H1 (cell line): ENCODE measurements around the gene FCRLA. TPM values are rescaled to one million over a fixed set of nuclear protein-coding genes. Genes with fewer than 3 reads are reported as not detected.

Source experiments
- CTCF ChIA-PET: fragments of 300-600 bp; sonication (Branson Sonifier 250); formaldehyde crosslinking; loops from one replicate; lab custom pipeline; 2021; ENCODE audit not compliant: partially characterized antibody; lab: Charles Lee
- POLR2A ChIA-PET: fragments of 300-600 bp; sonication (Branson Sonifier 250); formaldehyde crosslinking; loops from one replicate; lab custom pipeline; 2021; ENCODE audit warnings: inconsistent platforms; ENCODE audit not compliant: partially characterized antibody; lab: Charles Lee
- DNase-seq, 2 experiments: peaks; one replicate each; pipeline versions ENCODE4 v3.0.0 to v3.0.0-alpha.2; 2010 to 2022; ENCODE audit warnings: low spot score in 2 of 2, low read depth in 1 of 2, mixed read lengths in 1 of 2
- FAIRE-seq: peaks from 2 replicates; lab custom pipeline; 2011; peaks lifted over from hg19 to GRCh38; lab: Jason Lieb, UNC
- H2AFZ ChIP-seq: 2 replicates; pipeline ENCODE4 v1.8.1; 2012; ENCODE audit warnings: low read length, inconsistent platforms
- H2AK5ac ChIP-seq: 2 replicates; pipeline ENCODE4 v1.6.1; 2013; ENCODE audit warnings: low read depth, low read length
- H2BK120ac ChIP-seq: replicated peaks from 2 replicates; pipeline ENCODE3; 2013; ENCODE audit warnings: low read depth, low read length, inconsistent platforms
- H2BK12ac ChIP-seq: 2 replicates; pipeline ENCODE4 v1.6.1; 2013; ENCODE audit warnings: low read depth, low read length
- H2BK15ac ChIP-seq: 2 replicates; pipeline ENCODE4 v1.6.1; 2013; ENCODE audit warnings: low read length
- H2BK20ac ChIP-seq: 2 replicates; pipeline ENCODE4 v1.6.1; 2013; ENCODE audit warnings: low read length
- H2BK5ac ChIP-seq: 2 replicates; pipeline ENCODE4 v1.6.1; 2013; ENCODE audit warnings: low read depth, low read length
- H3K14ac ChIP-seq: 2 replicates; pipeline ENCODE4 v1.6.1; 2013; ENCODE audit warnings: inconsistent platforms; ENCODE audit not compliant: insufficient read length
- H3K18ac ChIP-seq: 2 replicates; pipeline ENCODE4 v1.6.1; 2013; ENCODE audit warnings: low read length; ENCODE audit errors: extremely low read depth
- H3K23ac ChIP-seq: 2 replicates; pipeline ENCODE4 v1.6.1; 2013; ENCODE audit warnings: inconsistent platforms; ENCODE audit not compliant: insufficient read length
- H3K23me2 ChIP-seq: 2 replicates; pipeline ENCODE4 v1.6.1; 2013; ENCODE audit warnings: low read depth, low read length
- H3K27ac ChIP-seq: 2 replicates; pipeline ENCODE4 v1.6.1; 2011; ENCODE audit warnings: low read depth, low read length, inconsistent platforms
- H3K27me3 ChIP-seq, 4 experiments: replicated peaks in 1 of 4; 1 replicate in 1 of 4; 2 replicates in 3 of 4; pipeline versions ENCODE4 v1.6.1 to v1.8.1; 2011 to 2013; ENCODE audit warnings: low read length in 3 of 4, mild to moderate bottlenecking in 3 of 4, inconsistent platforms in 2 of 4, mixed read lengths in 2 of 4, moderate library complexity in 1 of 4; ENCODE audit not compliant: control insufficient read depth in 3 of 4, insufficient read depth in 3 of 4; ENCODE audit errors: extremely low read depth in 1 of 4
- H3K36me3 ChIP-seq, 4 experiments: 2 replicates each; pipeline versions ENCODE4 v1.6.1 to v1.8.1; 2011 to 2013; ENCODE audit warnings: mild to moderate bottlenecking in 4 of 4, low read length in 3 of 4, moderate library complexity in 2 of 4, control low read depth in 1 of 4, inconsistent platforms in 1 of 4; ENCODE audit not compliant: insufficient read depth in 4 of 4, control insufficient read depth in 2 of 4
- H3K4ac ChIP-seq: replicated peaks from 2 replicates; pipeline ENCODE3; 2013; ENCODE audit warnings: low read length, low read depth, mixed read lengths, inconsistent platforms; ENCODE audit not compliant: insufficient read length
- H3K4me1 ChIP-seq, 4 experiments: replicated peaks in 1 of 4; 1 replicate in 1 of 4; 2 replicates in 3 of 4; pipeline versions ENCODE4 v1.6.1 to v1.8.1; 2011 to 2013; ENCODE audit warnings: low read length in 3 of 4, inconsistent platforms in 2 of 4, mixed read lengths in 1 of 4; ENCODE audit not compliant: insufficient read depth in 4 of 4, control insufficient read depth in 3 of 4
- H3K4me2 ChIP-seq, 2 experiments: 2 replicates each; pipeline versions ENCODE4 v1.6.1 to v1.8.1; 2011 to 2013; ENCODE audit warnings: low read depth in 2 of 2, low read length in 2 of 2, control low read depth in 1 of 2, inconsistent platforms in 1 of 2, mild to moderate bottlenecking in 1 of 2; ENCODE audit not compliant: insufficient read depth in 1 of 2
- H3K4me3 ChIP-seq, 4 experiments: fragments of 200-600, 300-600 bp in 1 of 4; sonication (generic), shearing (Covaris generic), sonication (Bioruptor Twin) in 1 of 4; 2 replicates each; pipeline versions ENCODE4 v1.5.1 to v1.8.1; 2011 to 2016; ENCODE audit warnings: low read length in 4 of 4, low read depth in 3 of 4, control low read depth in 2 of 4, inconsistent platforms in 2 of 4, mild to moderate bottlenecking in 2 of 4, mixed read lengths in 1 of 4, moderate library complexity in 1 of 4; ENCODE audit not compliant: insufficient read depth in 2 of 4; ENCODE audit errors: extremely low read depth in 1 of 4
- H3K56ac ChIP-seq: replicated peaks from 2 replicates; pipeline ENCODE3; 2013; ENCODE audit warnings: low read depth, mild to moderate bottlenecking, mixed read lengths, low read length, inconsistent platforms; ENCODE audit not compliant: insufficient read length
- H3K79me1 ChIP-seq: 2 replicates; pipeline ENCODE4 v1.6.1; 2013; ENCODE audit warnings: low read depth, low read length, control low read depth
- H3K79me2 ChIP-seq, 2 experiments: 2 replicates each; pipeline versions ENCODE4 v1.6.1 to v1.8.1; 2012 to 2013; ENCODE audit warnings: low read length in 2 of 2, mild to moderate bottlenecking in 2 of 2, inconsistent platforms in 1 of 2; ENCODE audit not compliant: insufficient read depth in 2 of 2, control insufficient read depth in 1 of 2
- H3K9ac ChIP-seq, 4 experiments: replicated peaks in 1 of 4; 1 replicate in 1 of 4; 2 replicates in 3 of 4; pipeline versions ENCODE4 v1.6.1 to v1.8.1; 2011 to 2013; ENCODE audit warnings: low read depth in 3 of 4, low read length in 3 of 4, control low read depth in 2 of 4, mild to moderate bottlenecking in 2 of 4, moderate library complexity in 2 of 4, inconsistent platforms in 1 of 4; ENCODE audit errors: extremely low read depth in 1 of 4
- H3K9me3 ChIP-seq, 2 experiments: 2 replicates each; pipeline versions ENCODE4 v1.6.1 to v1.8.1; 2012 to 2013; ENCODE audit warnings: mild to moderate bottlenecking in 2 of 2, moderate library complexity in 2 of 2, control low read depth in 1 of 2, inconsistent platforms in 1 of 2, low read depth in 1 of 2, low read length in 1 of 2, mixed read lengths in 1 of 2; ENCODE audit not compliant: insufficient read depth in 2 of 2
- H4K20me1 ChIP-seq, 2 experiments: replicated peaks in 1 of 2; 2 replicates each; pipeline versions ENCODE3 to v1.8.1; 2011 to 2013; ENCODE audit warnings: inconsistent platforms in 2 of 2, low read length in 2 of 2, mild to moderate bottlenecking in 1 of 2; ENCODE audit not compliant: insufficient read depth in 2 of 2, control insufficient read depth in 1 of 2
- H4K5ac ChIP-seq: 2 replicates; pipeline ENCODE4 v1.6.1; 2013; ENCODE audit warnings: low read length, low read depth, mixed read lengths, inconsistent platforms; ENCODE audit not compliant: insufficient read length
- H4K8ac ChIP-seq: 2 replicates; pipeline ENCODE4 v1.8.0; 2013; ENCODE audit warnings: mild to moderate bottlenecking, moderate library complexity, low read length, inconsistent platforms; ENCODE audit not compliant: insufficient read depth; ENCODE audit errors: extremely low read depth
- H4K91ac ChIP-seq: replicated peaks from 2 replicates; pipeline ENCODE3; 2013; ENCODE audit warnings: low read length, mixed read lengths, inconsistent platforms; ENCODE audit not compliant: insufficient read length
- CBX5 ChIP-seq: fragments of 300-800, 300-1000 bp; sonication (generic); IDR thresholded peaks from 2 replicates; pipeline ENCODE4 v1.7.1; 2016; ENCODE audit warnings: antibody characterized with exemption, low read length, low read depth
- JUND ChIP-seq: IDR thresholded peaks from 2 replicates; pipeline ENCODE4 v1.6.1; 2011; ENCODE audit warnings: mild to moderate bottlenecking, improper control_type of control experiment, low read length
- RBBP5 ChIP-seq: IDR thresholded peaks from 2 replicates; pipeline ENCODE4 v1.7.1; 2012; ENCODE audit warnings: low read depth, mild to moderate bottlenecking, inconsistent platforms, low read length, moderate library complexity, borderline replicate concordance
- SRF ChIP-seq: IDR thresholded peaks from 2 replicates; pipeline ENCODE4 v1.6.1; 2011; ENCODE audit warnings: mild to moderate bottlenecking, low read depth, low read length, moderate library complexity
- WGBS, 2 experiments: shearing (Covaris generic) in 1 of 2; methylation state at CpG; one replicate each; pipeline versions ENCODE4 v1.1.6 to v1.1.7; 2013 to 2015; ENCODE audit warnings: low lambda C conversion rate in 2 of 2, mixed read lengths in 2 of 2, inconsistent platforms in 1 of 2, low coverage in 1 of 2, missing lambda C conversion rate in 1 of 2; ENCODE audit not compliant: insufficient replicate concordance in 2 of 2, insufficient coverage in 1 of 2, insufficient read length in 1 of 2; ENCODE audit errors: extremely low coverage in 1 of 2, missing lambda C conversion rate in 1 of 2; 5-methylcytosine and 5-hydroxymethylcytosine counted together
- polyA plus RNA-seq, 7 experiments: library from polyadenylated mRNA; depleted of rRNA in 3 of 7; stranded (reverse) in 5 of 7; unstranded in 2 of 7; fragments of >200 nt in 5 of 7; fragments of 200-250 nt in 2 of 7; gene quantifications; 1 replicate in 5 of 7; 2 replicates in 1 of 7; 4 replicates in 1 of 7; pipeline versions ENCODE4 v1.2.1 to v1.2.3, GENCODE V29; 2011 to 2013; ENCODE audit warnings: missing spikeins in 2 of 7, mixed read lengths in 2 of 7
- total RNA-seq: library from RNA; stranded (reverse); fragmentation: NEBNext Ultra II Directional; extraction: Animal tissue kit (Norgen Biotek cat#: 25700); gene quantifications from 2 replicates; pipeline ENCODE4 v1.2.1, GENCODE V29; 2021

Gene FCRLA
- total and polyA plus RNA-seq, 2 of the 8 experiments (the other 6 are each of a cell fraction or from before 2014, with no cell fraction given), result not detected

DNA sequence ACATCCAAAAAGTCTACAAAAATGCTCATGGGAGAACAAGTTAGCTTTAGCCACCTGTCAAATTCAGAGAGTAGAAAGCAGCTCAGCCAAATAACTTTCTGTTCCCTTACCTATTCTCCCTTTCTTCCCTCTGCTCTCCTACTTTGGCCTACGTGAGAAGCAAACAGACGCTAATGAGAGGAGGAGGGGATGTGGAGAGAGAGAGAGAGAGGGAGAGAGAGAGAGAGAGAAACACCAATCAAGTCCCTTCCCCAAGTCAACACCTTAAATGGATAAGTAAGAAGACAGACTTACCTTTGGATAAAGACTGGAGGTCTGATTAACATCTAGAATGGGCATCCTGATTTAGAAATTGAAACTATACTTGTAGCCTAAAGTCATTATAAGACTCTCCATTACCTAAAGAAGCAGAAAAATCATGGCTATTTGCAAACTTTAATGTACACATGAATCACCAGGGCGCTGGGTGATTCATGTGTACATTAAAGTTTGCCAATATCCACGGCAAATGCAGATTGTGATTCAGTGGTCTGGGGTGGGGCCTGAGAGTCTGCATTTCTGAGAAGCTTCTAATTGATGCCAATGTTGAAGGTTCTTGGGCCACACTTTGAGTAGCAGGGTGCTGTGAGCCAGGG lies 29.4 kb downstream of the FCRLA start:
- Histone ChIP-seq H3K56ac (no peak overlapping the region), H3K23ac (no peak overlapping the region), H3K4ac (no peak overlapping the region), H4K91ac (no peak overlapping the region), H4K8ac (no peak overlapping the region), H3K9me3 (no peaks in the 10 kb centered on the region), H2BK20ac (no peak overlapping the region), H3K18ac (no peak overlapping the region), H3K4me1 (peaks cover 1 to 14% (median 4%) of the 10 kb centered on the region in 4 experiments; a peak in 4 of 7 replicates), H4K5ac (no peak overlapping the region), H3K23me2 (no peaks in the 10 kb centered on the region), H2AK5ac (no peak overlapping the region), H3K79me1 (no peaks in the 10 kb centered on the region), H2BK12ac (no peak overlapping the region), H3K79me2 (no peaks in the 10 kb centered on the region), H3K4me2 (no peak overlapping the region; a peak in 1 of 4 replicates), H3K36me3 (no peaks in the 10 kb centered on the region), H2BK5ac (no peak overlapping the region), H2BK15ac (no peak overlapping the region), H4K20me1 (peaks cover 0 to 1% of the 10 kb centered on the region in 2 experiments), H2BK120ac (no peak overlapping the region), H2AFZ (no peak overlapping the region), H3K14ac (no peak overlapping the region), H3K4me3 (no peak overlapping the region; a peak in 1 of 8 replicates), H3K27me3 (no peaks in the 10 kb centered on the region), H3K9ac (no peak overlapping the region), H3K27ac (no peak overlapping the region)
- ChIA-PET CTCF (interaction anchor here (1.2 to 10.3 kb wide), 6 partner anchors 9 to 252 kb away, joined by 4 to 69 read pairs (median 34); partner anchors contain the start of gene DUSP12), POLR2A (interaction anchor here (1.2 to 3.5 kb wide), 3 partner anchors 10 to 21 kb away, joined by 3 to 27 read pairs (median 4); partner anchors contain the start of gene DUSP12)
- TF ChIP-seq SRF, result peak; percentile 31; the same call in 1 of the 2 replicates
- peak; percentile 51; the same call in 1 of the 2 replicates for TF ChIP-seq JUND
- TF ChIP-seq RBBP5, result no peak
- TF ChIP-seq CBX5, result no peak
- FAIRE-seq, result no peak
- DNase-seq, result no peak
- 51% methylated on average over 4 of the region's 4 CpGs; no CpG with 5 or more reads in 1 of the 2 experiments for WGBS, 2 experiments
